ENCODE results near the gene MTFR2.
A peak's percentile ranks its signal among the peaks of the same experiment; 100 is the strongest.

MTFR2 gene

DNA sequence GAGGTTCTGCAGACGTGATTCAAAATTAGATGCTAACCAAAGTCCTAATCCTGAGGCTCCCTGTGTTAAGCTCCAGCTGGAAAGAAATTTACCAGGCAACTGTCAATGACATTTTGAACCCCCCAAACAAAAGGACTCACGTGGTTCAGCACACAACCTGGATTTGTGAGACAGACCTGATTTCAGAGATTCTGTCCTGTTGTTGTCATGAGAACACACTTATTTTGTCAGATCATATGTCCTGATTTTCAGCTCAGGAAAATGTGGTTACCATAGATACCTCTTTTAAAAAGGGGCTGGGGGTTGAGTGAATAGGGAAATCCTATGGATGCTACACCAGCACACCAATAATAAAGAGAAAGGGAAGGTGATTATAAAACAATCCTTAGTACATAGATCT, 61.6 kb downstream of the MTFR2 start:
- Mint-ChIP-seq H3K4me1 (peaks cover 15% of the 10 kb centered on the region), H3K27ac (no peak overlapping the region), H3K36me3 (ENCODE audit: low read depth) (peaks cover 17% of the 10 kb centered on the region), H3K27me3 (ENCODE audit: low read depth) (no peaks in the 10 kb centered on the region), H3K9me3 (peaks cover 3% of the 10 kb centered on the region), H3K4me3 (no peak overlapping the region)
- TF ChIP-seq, protein P1, sequence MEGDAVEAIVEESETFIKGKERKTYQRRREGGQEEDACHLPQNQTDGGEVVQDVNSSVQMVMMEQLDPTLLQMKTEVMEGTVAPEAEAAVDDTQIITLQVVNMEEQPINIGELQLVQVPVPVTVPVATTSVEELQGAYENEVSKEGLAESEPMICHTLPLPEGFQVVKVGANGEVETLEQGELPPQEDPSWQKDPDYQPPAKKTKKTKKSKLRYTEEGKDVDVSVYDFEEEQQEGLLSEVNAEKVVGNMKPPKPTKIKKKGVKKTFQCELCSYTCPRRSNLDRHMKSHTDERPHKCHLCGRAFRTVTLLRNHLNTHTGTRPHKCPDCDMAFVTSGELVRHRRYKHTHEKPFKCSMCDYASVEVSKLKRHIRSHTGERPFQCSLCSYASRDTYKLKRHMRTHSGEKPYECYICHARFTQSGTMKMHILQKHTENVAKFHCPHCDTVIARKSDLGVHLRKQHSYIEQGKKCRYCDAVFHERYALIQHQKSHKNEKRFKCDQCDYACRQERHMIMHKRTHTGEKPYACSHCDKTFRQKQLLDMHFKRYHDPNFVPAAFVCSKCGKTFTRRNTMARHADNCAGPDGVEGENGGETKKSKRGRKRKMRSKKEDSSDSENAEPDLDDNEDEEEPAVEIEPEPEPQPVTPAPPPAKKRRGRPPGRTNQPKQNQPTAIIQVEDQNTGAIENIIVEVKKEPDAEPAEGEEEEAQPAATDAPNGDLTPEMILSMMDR (IDR thresholded peaks at IDR 0.05; ENCODE audit: unreplicated experiment in 3 of 3): no peak

DNA sequence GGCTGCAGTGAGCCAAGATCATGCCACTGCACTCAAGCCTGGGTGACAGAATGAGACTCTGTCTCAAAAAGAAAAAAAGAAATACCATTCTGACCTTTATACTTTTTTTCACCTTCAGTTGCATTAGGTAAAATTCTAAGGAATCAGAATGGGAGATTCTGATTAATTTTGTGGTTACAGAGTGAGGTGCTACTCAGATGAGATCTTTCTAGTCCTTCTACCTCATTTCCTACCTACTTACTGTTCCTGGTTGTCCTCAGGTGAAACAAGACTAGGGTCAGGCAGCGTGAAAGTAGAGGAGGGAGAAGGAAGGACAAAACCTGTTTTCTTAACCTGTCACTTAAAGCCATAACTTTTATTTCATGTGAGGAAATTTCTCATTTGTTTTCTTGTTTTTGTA, 63.7 kb downstream of the MTFR2 start:
- Mint-ChIP-seq H3K27me3 (ENCODE audit: low read depth) (no peaks in the 10 kb centered on the region), H3K9me3 (peaks cover 3% of the 10 kb centered on the region), H3K4me1 (peaks cover 22% of the 10 kb centered on the region), H3K4me3 (no peak overlapping the region), H3K27ac (no peak overlapping the region), H3K36me3 (ENCODE audit: low read depth) (peaks cover 15% of the 10 kb centered on the region)
- TF ChIP-seq, protein P1 (IDR thresholded peaks at IDR 0.05; ENCODE audit: unreplicated experiment in 3 of 3): no peak

DNA sequence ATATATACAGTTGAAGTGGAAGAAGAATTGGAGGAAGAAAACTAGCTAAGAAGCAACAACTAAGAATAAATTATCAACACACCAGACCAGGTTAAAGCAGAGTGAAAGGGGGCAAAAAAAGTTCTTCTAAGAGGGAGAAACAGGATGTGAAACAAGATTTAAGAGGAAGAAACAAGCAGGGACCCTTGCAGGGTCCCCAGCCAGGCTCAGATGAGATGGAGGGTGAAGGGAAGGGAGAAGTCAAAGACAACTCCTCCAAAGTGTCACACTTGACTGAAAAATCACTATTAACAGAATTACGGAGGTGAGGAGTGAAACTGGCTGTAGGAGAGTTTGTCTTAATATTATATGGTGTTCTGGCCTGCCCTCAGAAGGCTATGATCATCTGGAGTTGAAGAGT, 65.4 kb downstream of the MTFR2 start:
- Mint-ChIP-seq H3K27ac (no peak overlapping the region), H3K4me1 (peaks cover 26% of the 10 kb centered on the region)

DNA sequence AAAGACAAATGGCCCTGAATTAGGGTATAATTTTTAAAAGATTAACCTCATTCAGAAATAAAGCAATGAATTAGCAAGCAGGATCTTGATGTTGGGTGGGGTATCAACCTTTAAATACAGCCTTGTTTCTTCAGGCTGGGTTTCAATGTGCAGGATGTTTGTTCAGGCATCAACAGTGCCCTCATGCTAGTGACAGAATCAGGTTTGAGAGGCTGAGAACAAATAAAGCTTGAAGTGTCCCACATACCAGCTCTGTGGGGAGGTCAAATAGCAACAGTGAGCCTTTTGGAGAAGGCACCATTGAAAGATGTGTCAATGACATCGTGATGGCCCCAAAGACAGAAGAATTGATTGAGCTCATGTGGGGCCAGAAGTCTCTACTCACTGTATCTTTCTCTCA, 68.2 kb downstream of the MTFR2 start:
- Mint-ChIP-seq H3K9me3 (peaks cover 3% of the 10 kb centered on the region), H3K36me3 (ENCODE audit: low read depth) (peaks cover 4% of the 10 kb centered on the region), H3K4me3 (no peak overlapping the region), H3K4me1 (peaks cover 30% of the 10 kb centered on the region), H3K27ac (peak overlapping the region; percentile 94 to 98 (median 97)), H3K27me3 (ENCODE audit: low read depth) (no peaks in the 10 kb centered on the region)
- TF ChIP-seq, protein P1 (IDR thresholded peaks at IDR 0.05; ENCODE audit: unreplicated experiment in 3 of 3): no peak

More for the DNA sequence above, 65.4 kb downstream of the MTFR2 start:
- TF ChIP-seq, protein P1 (IDR thresholded peaks at IDR 0.05; ENCODE audit: unreplicated experiment in 3 of 3): no peak
- no peak overlapping the region for H3K4me3 Mint-ChIP-seq
- H3K9me3 Mint-ChIP-seq: peaks cover 3% of the 10 kb centered on the region
- H3K36me3 Mint-ChIP-seq (ENCODE audit: low read depth): peaks cover 15% of the 10 kb centered on the region
- H3K27me3 Mint-ChIP-seq (ENCODE audit: low read depth): no peaks in the 10 kb centered on the region

DNA sequence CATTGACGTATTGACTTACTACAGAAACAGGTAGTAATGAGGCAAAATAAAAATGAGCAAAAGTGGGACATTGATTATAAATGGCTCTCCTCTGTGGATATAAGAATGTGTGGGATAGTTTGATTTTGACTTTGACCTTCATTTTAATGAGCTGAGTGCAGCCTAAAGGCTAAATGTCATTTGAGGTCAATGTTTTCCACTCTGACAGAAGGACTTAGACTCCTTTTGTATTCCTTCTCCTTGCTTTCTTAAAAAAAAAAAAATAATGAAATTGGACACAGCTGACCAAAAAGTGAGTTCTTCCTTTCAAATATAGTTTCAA, 68.6 kb downstream of the MTFR2 start:
- Mint-ChIP-seq H3K9me3 (peaks cover 3% of the 10 kb centered on the region), H3K36me3 (ENCODE audit: low read depth) (peaks cover 4% of the 10 kb centered on the region), H3K4me3 (no peak overlapping the region), H3K27me3 (ENCODE audit: low read depth) (no peaks in the 10 kb centered on the region), H3K27ac (peak overlapping the region; percentile 94 to 98 (median 97)), H3K4me1 (peaks cover 30% of the 10 kb centered on the region)
- TF ChIP-seq, protein P1 (IDR thresholded peaks at IDR 0.05; ENCODE audit: unreplicated experiment in 3 of 3): no peak
